ENCODE data around the gene FZD7.

GRCh38 chr2:201984333-201984732 is 49.3 kb upstream of the FZD7 start:
- no peak for TF ChIP-seq CTCF (IDR thresholded peaks at IDR 0.05)
- TF ChIP-seq POLR2A (IDR thresholded peaks at IDR 0.05): no peak
- no peak for TF ChIP-seq POLR2AphosphoS5 (IDR thresholded peaks at IDR 0.05; ENCODE audit: insufficient read depth in 1 of 2, low read depth in 1 of 2)
